Measurements from ENCODE around the gene HELZ2.

Gene HELZ2

DNA sequence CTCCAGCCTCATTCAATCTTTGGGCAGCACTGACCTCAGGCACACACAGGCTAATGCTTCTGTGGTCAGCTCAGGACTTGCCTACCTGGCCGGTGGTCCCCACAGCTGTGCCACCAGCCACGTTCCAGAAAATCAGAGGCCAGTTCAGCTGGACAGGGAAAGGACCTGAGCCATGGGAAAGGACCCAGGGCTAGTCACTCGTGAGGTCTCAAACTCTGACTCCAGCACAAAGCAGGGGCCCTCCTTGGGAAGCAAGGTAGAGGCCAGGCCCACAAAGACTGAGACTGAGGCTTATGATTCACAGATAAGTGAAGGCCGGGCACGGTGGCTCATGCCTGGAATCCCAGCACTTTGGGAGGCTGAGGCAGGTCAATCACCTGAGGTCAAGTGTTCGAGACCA, 22.4 kb upstream of the HELZ2 start:
- DNase-seq = no peak

DNA sequence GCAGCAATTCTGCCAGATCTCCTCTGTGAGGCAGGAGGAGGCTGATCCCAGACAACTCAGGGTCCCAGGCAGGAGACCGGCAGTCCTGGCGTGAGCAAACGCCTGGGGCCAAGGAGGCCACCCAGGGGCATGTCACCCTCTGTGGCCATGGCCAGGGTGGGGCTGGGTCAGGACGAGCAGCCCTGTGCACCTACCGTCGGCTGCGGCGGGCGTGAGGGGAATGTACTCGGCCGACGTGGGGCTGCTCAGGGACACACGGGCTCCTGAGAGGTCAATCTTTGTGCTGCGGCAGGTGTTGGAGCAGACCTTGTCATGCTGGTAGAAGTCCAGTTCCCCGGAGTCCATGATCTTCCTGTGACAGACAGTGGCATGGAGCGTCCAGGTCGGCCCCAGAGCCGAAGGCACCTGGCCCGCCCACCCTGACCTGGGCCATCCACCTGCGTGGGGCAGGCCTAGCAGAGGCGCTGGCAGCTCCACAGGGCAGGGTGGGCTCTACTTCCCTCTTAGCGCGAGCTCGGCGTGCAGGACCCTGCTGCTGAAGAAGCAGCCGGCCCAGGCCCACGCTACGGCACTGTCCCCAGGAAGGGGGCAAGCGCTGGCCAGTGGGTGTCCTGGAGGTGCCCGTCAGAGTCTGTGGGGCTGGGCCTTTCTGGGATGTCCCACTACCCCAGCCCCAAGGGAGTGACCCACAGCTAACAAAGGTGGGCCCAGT, 21.5 kb upstream of the HELZ2 start:
- DNase-seq = no peak

DNA sequence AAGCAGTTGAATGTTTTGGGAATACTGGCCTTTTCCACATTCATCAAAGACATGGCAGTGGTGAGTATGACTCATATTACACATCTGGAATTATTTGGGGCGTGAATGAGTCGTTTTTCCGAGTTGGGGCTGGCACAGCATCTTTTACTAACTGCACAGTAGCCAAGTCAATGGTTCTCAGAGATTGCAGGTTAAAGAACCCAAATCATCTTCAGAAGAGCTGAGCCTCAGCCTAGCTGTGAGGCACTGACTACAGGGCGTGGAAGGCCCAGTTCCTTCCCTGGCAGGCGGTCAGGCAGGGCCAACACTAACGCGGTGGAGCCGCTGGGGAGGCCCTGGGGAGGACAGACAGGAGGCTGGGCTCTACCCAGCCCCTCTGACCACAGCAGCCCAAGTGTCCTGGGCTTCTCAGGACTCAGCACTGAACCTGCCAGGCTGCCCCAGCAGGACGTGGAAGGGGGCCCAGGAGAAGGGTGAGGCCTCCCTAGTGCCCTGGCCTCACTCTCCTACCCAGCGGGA, 20.1 kb upstream of the HELZ2 start:
- no peak for DNase-seq

DNA sequence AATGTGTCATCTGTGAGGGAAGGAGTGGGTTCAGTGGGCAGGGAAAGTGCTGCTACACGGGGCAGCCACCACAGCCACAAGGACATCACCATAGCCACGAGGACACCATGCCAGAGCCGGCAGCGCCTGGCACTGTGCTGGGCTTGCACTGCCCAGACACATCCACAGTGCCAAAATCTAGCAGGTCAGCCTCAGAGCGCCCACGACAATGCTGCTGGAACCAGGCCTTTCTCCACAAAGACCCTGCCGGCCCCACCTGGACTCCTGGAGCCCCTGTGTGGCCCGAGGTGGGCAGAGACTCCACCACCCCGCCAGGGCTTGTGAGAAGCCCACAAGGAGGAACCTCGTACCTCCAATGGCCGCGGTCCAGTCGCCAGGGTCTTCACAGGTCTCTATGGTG, 18.6 kb upstream of the HELZ2 start:
- no peak for DNase-seq

DNA sequence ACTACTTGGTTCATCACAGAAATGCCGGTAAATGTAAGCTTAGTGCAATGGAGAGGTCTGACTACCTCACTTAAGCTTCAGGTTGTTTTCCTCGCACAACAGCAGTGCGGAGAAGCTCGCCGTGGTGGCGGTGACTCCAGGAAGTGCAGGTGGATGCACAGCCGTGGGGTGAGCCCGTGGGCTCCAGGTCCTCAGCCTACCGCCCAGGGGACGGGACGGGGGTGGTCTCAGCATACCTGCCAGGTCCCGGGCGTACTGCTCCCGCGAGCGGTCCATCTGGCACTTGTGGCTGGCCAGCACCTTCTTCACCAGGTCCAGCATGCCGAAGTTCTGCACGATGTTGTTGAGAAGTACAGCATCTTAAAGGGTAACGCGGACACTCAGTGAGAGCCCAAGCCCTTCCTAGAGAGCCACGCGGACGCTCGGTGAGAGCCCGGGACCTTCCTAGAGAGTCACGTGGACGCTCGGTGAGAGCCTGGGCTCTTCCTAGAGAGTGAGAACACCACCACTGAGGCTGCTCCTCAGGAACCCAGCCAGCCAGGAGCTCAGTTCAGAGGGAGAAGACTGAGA, 17.8 kb upstream of the HELZ2 start:
- no peak for DNase-seq

DNA sequence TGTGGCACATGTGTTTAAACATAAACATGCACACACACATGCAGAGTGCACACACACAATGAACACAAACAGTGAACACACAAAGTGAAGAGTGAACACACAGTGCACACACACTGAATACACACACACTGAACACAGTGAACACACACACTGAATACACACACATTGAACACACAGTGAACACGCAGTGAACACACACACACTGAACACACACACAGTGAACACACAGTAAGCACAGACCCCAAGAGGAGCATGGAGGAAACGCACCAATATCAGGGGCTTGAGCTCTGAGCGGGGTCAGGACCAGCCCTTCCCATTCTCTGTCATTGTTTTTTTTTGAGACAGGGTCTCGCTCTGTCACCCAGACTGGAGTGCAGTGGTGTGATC, 17.1 kb upstream of the HELZ2 start:
- no peak for DNase-seq

DNA sequence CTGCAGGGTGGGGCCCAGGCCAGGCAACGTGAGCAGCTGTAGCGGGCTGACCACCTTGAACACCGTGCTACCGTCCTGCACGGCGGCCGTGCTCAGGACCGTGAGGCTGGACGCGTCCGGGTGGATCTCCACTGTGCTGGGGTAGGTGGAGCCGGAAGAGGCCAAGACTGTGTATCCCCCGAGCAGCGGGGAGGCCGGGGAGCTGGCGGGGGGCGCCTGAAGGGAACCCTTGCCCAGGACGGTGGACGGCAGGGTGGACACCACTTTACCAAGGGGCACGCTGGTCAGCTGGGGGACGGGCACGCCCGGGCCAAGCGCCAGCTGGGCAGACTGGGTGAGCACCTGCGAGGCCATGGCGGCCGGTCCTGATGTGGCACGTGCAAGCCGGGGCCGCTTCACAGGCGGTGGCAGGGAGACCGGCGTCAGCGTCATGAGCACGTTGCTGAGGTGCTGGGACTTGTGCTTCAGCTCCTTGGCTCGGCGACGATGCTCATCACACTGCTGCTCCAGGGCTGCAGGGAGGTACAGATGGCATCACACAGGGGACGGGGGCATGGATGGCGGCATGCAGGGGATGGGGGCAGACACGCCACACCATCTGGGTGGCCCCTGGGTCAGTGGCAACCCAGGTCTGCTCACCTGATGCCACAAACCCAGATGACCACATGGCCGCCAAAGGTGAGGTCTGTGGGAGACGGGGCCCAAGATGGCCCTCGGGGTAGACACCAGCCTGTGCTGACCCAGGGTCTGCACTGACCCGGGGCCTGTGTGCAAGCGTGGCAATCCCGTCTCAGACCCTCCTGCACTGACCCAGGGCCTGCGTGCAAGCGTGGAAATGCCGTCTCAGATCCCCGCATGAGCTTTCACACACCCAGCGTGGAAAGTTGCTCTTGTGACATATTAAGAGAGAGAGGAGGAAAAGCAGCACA, 16.4 kb upstream of the HELZ2 start:
- no peak for DNase-seq

DNA sequence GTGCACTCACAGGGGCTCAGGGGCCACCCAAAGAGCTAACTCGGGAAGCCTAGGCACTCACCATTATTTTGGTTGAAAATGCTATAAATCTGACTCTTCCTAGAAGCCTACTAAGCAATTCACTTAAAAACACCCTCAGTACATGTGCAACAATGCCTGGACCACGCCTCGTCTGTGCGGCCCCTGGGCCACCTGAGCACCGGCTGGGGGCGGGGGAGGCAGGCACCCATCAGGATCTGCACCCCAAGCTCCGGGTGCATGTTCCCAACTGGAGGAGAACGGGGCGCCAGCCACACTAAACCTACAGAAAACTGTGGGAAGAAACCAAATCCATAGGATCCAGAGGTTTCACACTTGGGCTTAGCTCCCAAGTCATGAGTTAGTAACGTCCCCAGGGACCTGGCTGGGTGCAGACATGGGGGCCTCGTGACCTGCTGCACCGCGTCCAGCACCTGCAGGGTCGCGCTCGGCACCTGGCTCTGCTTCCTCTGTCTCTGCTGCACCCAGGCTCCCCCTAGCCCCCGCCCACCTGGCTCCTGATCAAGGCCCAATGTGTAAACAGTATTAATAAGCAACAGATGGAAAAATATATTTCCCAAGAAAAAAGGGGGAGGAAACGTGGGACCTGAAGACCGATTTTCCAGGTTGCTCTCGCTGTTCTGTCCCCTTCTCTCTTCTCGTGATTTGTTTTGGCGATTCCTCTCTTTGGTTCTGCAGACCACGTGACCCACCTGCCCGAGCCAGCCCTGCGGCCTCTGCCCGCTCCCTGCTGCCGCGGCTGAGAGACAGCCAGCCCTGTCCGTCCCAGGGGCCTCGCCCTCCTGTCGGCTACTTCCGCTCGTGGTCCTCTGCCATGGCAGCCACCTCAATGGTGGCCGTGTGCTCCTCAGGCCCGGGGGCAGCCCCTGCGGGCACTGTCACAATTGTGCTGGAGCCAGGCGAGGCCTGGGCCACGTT, 15.5 kb upstream of the HELZ2 start:
- DNase-seq = no peak

DNA sequence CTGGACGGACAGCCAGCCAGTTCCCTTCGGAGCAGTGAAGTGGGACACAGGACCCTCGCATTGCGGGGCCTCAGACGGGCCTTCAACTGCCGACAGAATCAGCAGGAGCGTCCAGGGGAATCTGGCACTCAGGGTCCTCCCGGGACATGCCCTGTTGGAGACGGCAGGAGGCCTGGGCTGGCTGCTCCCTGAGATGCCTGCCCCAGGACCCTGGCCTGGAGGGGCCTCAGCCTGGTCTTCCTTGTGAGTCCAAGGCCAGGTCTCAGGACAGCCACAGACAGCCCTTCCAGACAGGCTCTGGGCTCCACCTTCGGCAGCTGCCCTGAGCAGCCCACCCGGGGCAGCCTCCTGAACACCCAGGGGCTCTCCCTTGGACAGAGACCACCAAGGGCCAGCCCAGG, 14.6 kb upstream of the HELZ2 start:
- DNase-seq = no peak

DNA sequence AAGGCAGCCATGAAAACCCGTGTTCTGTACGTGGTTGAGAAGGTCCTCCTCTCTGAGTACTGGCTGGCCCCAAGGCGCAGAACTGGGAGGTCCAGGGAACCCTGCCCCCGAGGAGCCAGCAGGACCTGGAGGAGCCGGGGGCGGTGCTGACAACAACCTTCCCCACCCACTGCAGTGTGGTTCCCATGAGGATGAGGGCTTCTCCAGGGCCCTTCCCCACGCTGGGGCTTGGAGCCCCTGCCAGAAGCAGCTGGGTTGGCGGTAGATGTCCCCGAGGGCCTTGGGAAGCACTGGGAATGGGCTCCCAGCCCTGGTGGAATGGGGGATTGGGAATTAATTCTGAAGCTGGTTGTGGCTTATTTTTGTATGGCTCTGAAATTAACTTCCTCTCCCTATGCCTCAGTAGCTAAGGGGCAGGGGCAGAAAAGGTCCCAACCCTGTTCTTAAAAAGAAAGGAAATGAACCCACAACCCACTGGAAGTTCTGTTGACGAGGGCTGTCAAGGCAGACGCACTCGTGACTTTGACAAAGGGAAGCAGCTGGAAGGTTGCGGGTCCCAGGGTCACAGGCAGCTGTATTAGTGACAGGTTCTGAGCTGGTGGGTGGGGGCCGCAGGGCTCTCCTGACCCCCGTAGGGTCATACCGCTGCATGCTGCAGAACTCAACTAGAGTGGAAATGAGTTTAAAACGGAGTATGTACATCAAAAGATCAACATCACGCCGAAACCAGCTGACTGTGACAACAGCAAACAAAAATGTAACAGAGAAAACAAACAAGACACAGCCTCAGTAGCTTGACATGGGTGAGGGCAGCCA, 13.9 kb upstream of the HELZ2 start:
- DNase-seq = no peak

DNA sequence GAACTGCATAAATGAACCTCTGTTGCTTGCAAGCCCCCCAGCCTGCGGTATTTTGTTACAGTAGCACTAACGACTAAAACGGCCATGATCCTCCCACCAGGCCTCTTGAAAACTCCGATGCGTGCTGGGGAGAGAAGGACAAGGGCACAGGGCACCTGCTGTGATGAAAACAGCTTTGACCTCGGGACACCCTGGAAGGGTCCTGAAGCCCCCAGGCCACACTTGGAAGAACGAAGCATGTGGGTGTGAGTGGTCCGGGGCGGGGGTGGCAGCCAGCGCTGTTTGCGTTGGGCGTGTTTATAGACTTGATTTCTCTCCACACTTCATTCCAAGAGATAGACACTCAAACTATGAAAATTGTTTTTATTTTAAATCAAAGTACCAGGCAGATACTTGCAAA, 13.2 kb upstream of the HELZ2 start:
- no peak for DNase-seq

DNA sequence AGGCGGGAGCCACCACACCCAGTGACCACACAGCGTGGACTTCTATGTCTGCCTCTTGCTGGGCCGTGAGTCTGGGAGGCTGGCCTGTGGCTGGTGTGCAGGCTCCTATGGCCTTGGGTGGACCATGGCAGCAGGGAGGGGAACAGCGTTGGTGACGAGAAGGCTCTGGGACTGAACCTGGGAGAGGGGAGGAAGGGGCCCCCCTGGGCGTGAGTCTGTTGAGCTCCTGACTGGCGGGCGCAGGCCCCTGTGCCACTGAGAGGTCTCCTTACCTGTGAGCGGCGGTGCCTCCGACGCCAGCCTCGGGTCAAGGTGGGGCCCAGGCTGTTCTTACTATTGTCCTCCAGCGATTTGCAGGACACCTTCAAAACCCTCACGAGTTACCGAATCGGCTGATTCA, 12.8 kb upstream of the HELZ2 start:
- no peak for DNase-seq

DNA sequence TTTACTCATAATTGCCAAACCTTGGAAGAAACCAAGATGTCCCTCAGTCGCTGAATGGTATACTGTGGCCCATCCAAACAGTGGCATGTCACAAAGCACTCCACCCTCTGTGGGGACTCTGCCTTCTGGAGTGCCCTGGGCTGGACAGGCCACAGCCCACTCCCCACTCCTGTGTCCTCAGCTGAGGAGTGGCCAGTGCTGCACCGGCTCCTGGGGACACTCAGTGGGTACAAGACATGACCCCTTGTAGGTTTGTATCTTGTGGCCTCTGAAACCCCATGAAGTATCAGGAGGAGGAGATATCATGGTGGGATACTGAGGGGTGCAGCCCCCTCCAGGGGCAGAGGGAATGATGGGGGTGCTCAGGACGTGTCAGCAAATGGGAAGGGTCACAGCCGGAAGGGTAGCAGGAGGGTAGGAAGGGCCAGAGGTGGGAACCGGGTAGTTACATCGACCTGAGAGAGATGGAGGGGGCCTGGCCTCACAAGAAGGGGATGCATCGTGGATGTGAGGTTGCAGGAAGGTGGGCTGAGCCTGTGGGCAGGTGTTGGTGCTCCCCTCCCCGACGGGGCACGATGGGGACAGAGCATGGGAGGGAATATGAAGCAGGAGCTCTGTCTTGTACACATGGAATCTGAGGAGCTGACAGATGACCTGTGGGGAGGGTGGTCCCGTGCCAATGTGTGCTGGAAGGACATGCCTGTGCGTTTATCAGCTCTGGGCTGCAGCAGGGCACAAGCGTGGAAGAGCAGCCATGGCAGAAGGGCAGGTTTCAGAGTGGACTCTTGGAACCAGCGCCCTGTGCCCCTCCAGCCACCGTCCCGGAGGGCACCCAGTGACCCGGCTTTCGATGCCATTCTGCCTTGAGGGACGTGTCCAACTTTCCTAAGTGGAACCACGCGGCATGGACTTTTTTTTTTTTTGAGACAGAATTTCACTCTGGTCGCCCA, 11.9 kb upstream of the HELZ2 start:
- no peak for DNase-seq

DNA sequence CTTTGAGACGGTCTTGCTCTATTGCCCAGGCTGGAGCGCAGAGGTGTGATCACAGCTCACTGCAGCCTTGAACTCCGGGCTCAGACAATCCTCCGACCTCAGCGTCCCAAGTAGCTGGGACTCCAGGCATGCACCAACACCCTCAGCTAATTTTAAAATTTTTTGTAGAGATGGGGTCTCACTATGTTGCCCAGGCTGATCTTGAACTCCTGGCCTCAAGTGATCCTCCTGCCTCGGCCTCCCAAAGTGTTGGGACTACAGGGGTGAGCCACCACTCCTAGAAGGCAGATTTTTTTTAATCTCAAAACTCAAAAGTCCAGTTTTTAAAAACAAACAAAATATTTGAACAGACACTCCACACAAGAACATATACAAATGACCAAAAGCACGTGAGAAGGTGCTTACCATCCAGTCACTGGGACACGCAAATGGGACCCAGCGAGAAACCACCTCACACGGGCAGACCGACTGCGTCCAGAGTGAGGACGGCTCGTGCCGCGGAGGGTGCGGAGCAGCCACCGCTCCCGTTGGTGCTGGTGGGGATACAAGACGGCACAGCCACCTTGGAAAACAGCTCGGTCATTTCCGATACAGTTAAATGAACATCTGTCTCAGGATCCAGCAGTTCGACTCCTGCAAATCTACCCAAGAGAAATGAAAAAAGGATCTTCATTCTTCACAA, 8.5 kb upstream of the HELZ2 start:
- no peak for DNase-seq

DNA sequence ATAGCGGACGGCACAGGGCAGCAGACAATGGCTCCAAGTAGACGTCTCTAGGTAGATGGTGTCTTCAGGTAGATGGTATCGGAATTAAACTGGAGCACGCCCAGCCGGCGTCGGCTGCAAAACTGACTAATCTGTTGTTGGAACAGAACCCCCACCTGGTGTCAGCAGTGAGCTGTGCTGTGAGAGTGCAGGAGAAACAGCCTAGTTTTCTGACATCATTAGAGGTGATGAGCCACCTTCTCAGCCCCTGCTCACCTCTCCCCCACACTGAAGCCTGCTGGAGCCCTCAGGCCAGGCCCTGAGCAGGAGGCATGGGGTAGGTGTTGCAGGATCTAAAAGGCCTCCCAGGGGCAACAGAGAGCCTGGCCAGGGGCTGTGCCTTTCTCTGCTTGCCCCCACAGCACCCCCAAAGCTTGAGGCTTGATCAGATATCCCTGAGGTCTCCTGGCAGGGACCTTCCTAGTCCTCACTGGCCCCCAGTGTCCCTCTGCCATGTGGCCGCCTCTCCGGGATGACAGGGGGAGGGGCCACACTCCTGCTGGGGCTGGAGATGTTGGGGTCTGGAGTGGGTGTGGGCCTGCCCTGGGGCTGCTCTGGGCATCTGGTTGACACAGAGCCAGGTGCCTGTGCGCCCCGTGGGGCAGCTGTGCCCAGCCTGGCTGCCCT, 6.9 kb upstream of the HELZ2 start:
- no peak for DNase-seq

DNA sequence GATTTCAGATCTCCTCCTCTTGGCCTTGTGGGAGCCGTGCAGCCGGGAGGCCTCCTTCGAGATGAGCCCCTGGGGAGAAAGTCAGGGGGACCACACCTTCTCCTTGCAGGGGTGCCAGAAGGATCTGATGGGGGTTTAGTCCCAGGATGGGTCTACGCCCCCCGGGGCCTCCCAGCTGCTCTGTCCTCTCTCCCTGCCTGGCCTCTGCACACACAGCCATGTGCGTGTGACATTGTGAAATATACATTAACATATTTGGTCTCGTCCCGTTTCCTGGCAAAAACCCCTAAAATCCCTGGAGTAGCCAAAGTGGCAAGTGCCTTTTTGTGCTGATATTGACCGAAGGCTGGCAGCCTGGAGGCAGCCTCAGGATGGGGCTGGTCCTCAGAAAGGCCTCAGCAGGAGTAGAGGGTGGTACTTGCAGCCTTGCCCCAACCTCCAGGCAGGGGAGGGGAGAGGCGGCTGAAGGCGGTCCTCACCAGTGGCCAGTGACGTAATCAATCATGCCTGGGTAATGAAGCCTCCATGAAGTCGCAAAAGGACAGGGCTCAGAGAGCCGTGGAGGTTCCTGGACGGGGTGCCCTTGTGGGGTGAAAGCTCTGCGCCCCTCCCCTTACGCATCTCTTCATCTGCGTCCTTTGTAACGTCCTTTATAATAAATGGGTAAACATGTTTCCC, 5.1 kb upstream of the HELZ2 start:
- DNase-seq = no peak

DNA sequence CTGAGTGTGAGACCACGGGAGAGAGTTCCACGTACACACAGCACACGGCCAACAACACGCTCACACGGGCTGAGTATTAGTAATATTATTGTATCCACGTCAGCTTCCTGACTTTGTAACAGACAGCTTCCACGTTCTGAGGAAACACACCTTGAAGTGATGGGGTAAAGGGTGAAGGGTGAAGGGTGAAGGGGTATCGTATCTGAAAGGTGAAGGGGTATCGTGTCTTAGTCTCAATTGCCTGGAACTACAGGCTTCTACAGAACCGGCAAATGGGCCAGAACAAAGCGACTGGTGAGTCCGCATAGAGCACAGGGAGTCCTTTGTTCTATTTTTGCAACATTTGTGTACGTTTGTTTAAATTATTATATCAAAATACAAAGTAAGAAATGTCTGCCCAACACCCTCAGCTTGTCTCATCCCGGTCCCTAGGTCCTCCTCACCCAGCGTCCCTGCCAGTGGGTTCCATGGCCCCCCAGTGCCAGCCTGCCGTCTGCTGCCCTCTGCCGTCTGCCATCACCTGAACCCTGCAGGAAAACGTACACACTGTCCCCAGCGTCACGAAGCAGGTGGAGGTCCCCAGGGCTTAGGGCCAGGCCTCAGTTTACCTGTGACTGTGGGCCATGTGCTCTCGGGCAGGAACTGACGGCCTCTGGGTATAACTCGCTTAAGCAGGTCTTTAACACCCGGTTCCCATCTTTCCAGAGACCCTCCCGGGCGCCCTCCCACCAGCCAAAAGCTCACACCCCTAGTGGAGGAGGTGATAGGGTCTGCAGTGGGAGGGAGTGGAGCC, 4.4 kb upstream of the HELZ2 start:
- no peak for DNase-seq
